GM23338 (cell line): Measurements from ENCODE around the gene SNRPD2. TPM values are rescaled to one million over a fixed set of nuclear protein-coding genes. Genes with fewer than 3 reads are reported as not detected.

Source experiments
- ATAC-seq: fragments of 200-7000 bp; cut with Tn5 transposase; 3 replicates; pipeline ENCODE4 v1.9.1; 2020
- DNase-seq: peaks from one replicate; pipeline ENCODE4 v3.0.0-alpha.2; 2015; ENCODE audit warnings: low spot score
- H2AFZ ChIP-seq: fragments of 200-600 bp; sonication (generic); 2 replicates; pipeline ENCODE4 v1.8.0; 2016; ENCODE audit warnings: antibody characterized with exemption, mild to moderate bottlenecking, moderate library complexity
- H3F3A ChIP-seq: fragments of 200-600 bp; sonication (generic); replicated peaks from 2 replicates; pipeline ENCODE4 v1.8.0; 2017; ENCODE audit warnings: antibody characterized with exemption, mixed run types, low read depth
- H3K27ac ChIP-seq: fragments of 200-600 bp; sonication (generic); 2 replicates; pipeline ENCODE4 v1.6.1; 2016; ENCODE audit warnings: low read depth
- H3K27me3 ChIP-seq: fragments of 200-600 bp; sonication (generic); 2 replicates; pipeline ENCODE4 v1.8.0; 2016; ENCODE audit warnings: mild to moderate bottlenecking, mixed run types, moderate library complexity; ENCODE audit not compliant: insufficient read depth
- H3K36me3 ChIP-seq: fragments of 200-600 bp; sonication (generic); 2 replicates; pipeline ENCODE4 v1.8.0; 2016; ENCODE audit warnings: mild to moderate bottlenecking; ENCODE audit not compliant: insufficient read depth
- H3K4me1 ChIP-seq: fragments of 200-600 bp; sonication (generic); 2 replicates; pipeline ENCODE4 v1.8.0; 2016; ENCODE audit warnings: mild to moderate bottlenecking, moderate library complexity; ENCODE audit not compliant: insufficient read depth
- H3K4me2 ChIP-seq: fragments of 200-600 bp; sonication (generic); 2 replicates; pipeline ENCODE4 v1.7.1; 2017; ENCODE audit warnings: mixed run types
- H3K4me3 ChIP-seq: fragments of 200-600 bp; sonication (generic); 2 replicates; pipeline ENCODE4 v1.6.1; 2016; ENCODE audit warnings: mixed run types
- H3K79me2 ChIP-seq: fragments of 200-600 bp; sonication (generic); replicated peaks from 2 replicates; pipeline ENCODE4 v1.8.0; 2017; ENCODE audit warnings: mild to moderate bottlenecking; ENCODE audit not compliant: insufficient read depth
- H3K9me2 ChIP-seq: fragments of 200-600 bp; sonication (generic); 2 replicates; pipeline ENCODE4 v1.8.0; 2017; ENCODE audit not compliant: insufficient read depth
- H4K20me1 ChIP-seq: fragments of 200-600 bp; sonication (generic); replicated peaks from 2 replicates; pipeline ENCODE4 v1.8.0; 2017; ENCODE audit warnings: mild to moderate bottlenecking; ENCODE audit not compliant: insufficient read depth
- H3K27ac Mint-ChIP-seq: 2 replicates; pipeline ENCODE4 v1.8.0; 2020; ENCODE audit warnings: inconsistent platforms, mild to moderate bottlenecking, moderate library complexity, mixed read lengths
- H3K27me3 Mint-ChIP-seq: 3 replicates; pipeline ENCODE4 v1.8.0; 2022; ENCODE audit warnings: low read depth, mild to moderate bottlenecking, moderate library complexity, mixed read lengths, inconsistent platforms; ENCODE audit not compliant: insufficient read depth, poor library complexity
- H3K36me3 Mint-ChIP-seq: 3 replicates; pipeline ENCODE4 v1.8.0; 2021; ENCODE audit warnings: low read depth, mild to moderate bottlenecking, inconsistent platforms, moderate library complexity, mixed read lengths
- H3K4me1 Mint-ChIP-seq: 3 replicates; pipeline ENCODE4 v1.8.0; 2020; ENCODE audit warnings: mild to moderate bottlenecking, inconsistent platforms, mixed read lengths
- H3K4me3 Mint-ChIP-seq: 3 replicates; pipeline ENCODE4 v1.8.0; 2021; ENCODE audit warnings: moderate library complexity, mild to moderate bottlenecking, inconsistent platforms, mixed read lengths
- H3K9me3 Mint-ChIP-seq: 3 replicates; pipeline ENCODE4 v1.8.0; 2020; ENCODE audit warnings: moderate library complexity, mild to moderate bottlenecking, inconsistent platforms, mixed read lengths
- CREB1 ChIP-seq: fragments of 250-450 bp; sonication (Bioruptor Pico); IDR thresholded peaks from 2 replicates; pipeline ENCODE4 v1.5.0; 2020; ENCODE audit warnings: low read depth, mild to moderate bottlenecking, moderate library complexity
- EZH2 ChIP-seq: fragments of 200-600 bp; sonication (generic); IDR thresholded peaks from one replicate; pipeline ENCODE4 v1.8.0; 2017; ENCODE audit warnings: antibody characterized with exemption, mild to moderate bottlenecking, low read depth; ENCODE audit not compliant: unreplicated experiment
- EZH2phosphoT487 ChIP-seq: fragments of 200-600 bp; sonication (generic); IDR thresholded peaks from one replicate; pipeline ENCODE4 v1.8.1; 2018; ENCODE audit warnings: antibody characterized with exemption; ENCODE audit not compliant: unreplicated experiment
- JUNB ChIP-seq: IDR thresholded peaks from one replicate; pipeline ENCODE4 v1.6.1; 2016; ENCODE audit warnings: antibody characterized with exemption; ENCODE audit not compliant: unreplicated experiment
- NANOG ChIP-seq: IDR thresholded peaks from 2 replicates; pipeline ENCODE4 v1.6.1; 2016; ENCODE audit warnings: antibody characterized with exemption, borderline replicate concordance
- POLR2AphosphoS5 ChIP-seq: IDR thresholded peaks from 2 replicates; pipeline ENCODE4 v1.6.1; 2016; ENCODE audit warnings: antibody characterized with exemption, low read depth
- STAT1 ChIP-seq: IDR thresholded peaks from one replicate; pipeline ENCODE4 v1.6.1; 2016; ENCODE audit warnings: antibody characterized with exemption; ENCODE audit not compliant: unreplicated experiment
- ZNF114 ChIP-seq: fragments of 250-450 bp; sonication (Bioruptor Pico); IDR thresholded peaks from 2 replicates; pipeline ENCODE4 v1.5.0; 2020; ENCODE audit warnings: mild to moderate bottlenecking, moderate library complexity
- ZNF331 ChIP-seq: fragments of 250-450 bp; sonication (Bioruptor Pico); IDR thresholded peaks from 2 replicates; pipeline ENCODE4 v1.5.0; 2020; ENCODE audit warnings: low read depth, mild to moderate bottlenecking, moderate library complexity
- polyA plus RNA-seq: library from polyadenylated mRNA; unstranded; fragments of >200 nt; fragmentation: Nextera tagmentation; extraction: Ambion mirVana; gene quantifications from 2 replicates; pipeline ENCODE4 v1.2.1, GENCODE V29; 2016
- total RNA-seq: library from RNA; depleted of rRNA; stranded (reverse); fragments of >200 nt; shearing (Covaris generic); gene quantifications from 2 replicates; pipeline ENCODE4 v1.2.3, GENCODE V29; 2014
- TF ChIP-seq, protein P1 (sequence below): fragments of 250-450 bp; sonication (Bioruptor Pico); IDR thresholded peaks from 2 replicates; pipeline ENCODE4 v1.5.0; 2020; ENCODE audit warnings: mild to moderate bottlenecking, moderate library complexity
- TF ChIP-seq, protein P2 (sequence below): IDR thresholded peaks from one replicate; pipeline ENCODE4 v1.6.1; 2018; ENCODE audit warnings: antibody characterized with exemption; ENCODE audit not compliant: unreplicated experiment
- TF ChIP-seq, protein P3 (sequence below): IDR thresholded peaks from 2 replicates; pipeline ENCODE4 v1.6.1; 2016; ENCODE audit warnings: antibody characterized with exemption
- TF ChIP-seq, protein P4 (sequence below), 2 experiments: fragments of 200-600 bp in 1 of 2; sonication (generic) in 1 of 2; conservative IDR thresholded peaks; 2 replicates each; pipeline versions ENCODE4 v1.5.1 to v1.6.1; 2016 to 2017; ENCODE audit warnings: antibody characterized with exemption in 2 of 2, low read depth in 2 of 2, mild to moderate bottlenecking in 2 of 2, moderate library complexity in 1 of 2

Gene SNRPD2
- total and polyA plus RNA-seq, 2 experiments from 2014 or later = 169 to 1,375 TPM

DNA sequence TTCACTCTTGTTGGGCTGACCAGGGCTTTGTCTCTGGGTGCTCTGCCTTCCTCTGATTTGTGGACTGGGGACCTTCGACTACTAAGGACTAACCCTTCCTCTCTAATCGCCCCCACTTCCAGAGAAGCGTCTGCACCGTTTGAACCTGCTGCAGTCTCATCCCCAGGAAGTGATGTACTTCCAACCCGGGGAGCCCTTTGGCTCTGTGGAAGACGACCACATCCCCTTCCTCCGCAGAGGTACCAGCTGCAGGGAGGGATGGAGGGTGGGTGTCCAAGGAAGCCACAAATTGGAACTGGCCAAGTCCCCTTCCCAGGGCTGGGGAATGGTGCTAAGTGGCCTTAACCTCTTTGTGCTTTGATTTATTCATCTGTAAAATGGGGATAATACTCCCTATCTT is 9.9 kb upstream of the SNRPD2 start:
- Histone ChIP-seq H4K20me1 (no peaks in the 10 kb centered on the region; the same call in 1 of the 2 replicates), H3K79me2 (no peaks in the 10 kb centered on the region), H3K4me1 (no peaks in the 10 kb centered on the region), H3K9me2 (no peaks in the 10 kb centered on the region), H3K4me2 (no peak overlapping the region), H3K4me3 (no peak overlapping the region), H3K36me3 (peaks cover 5% of the 10 kb centered on the region; the same call in 1 of the 2 replicates), H3F3A (0 out of 2 replicates have a peak, but pooled peaks cover 6% of the 10 kb centered on the region), H3K27ac (no peak overlapping the region), H2AFZ (no peak overlapping the region), H3K27me3 (no peaks in the 10 kb centered on the region)
- no peak overlapping the region for H3K27ac Mint-ChIP-seq
- H3K9me3 Mint-ChIP-seq = peaks cover 3% of the 10 kb centered on the region; the same call in 2 of the 3 replicates
- no peak for TF ChIP-seq POLR2AphosphoS5
- TF ChIP-seq, protein P1, sequence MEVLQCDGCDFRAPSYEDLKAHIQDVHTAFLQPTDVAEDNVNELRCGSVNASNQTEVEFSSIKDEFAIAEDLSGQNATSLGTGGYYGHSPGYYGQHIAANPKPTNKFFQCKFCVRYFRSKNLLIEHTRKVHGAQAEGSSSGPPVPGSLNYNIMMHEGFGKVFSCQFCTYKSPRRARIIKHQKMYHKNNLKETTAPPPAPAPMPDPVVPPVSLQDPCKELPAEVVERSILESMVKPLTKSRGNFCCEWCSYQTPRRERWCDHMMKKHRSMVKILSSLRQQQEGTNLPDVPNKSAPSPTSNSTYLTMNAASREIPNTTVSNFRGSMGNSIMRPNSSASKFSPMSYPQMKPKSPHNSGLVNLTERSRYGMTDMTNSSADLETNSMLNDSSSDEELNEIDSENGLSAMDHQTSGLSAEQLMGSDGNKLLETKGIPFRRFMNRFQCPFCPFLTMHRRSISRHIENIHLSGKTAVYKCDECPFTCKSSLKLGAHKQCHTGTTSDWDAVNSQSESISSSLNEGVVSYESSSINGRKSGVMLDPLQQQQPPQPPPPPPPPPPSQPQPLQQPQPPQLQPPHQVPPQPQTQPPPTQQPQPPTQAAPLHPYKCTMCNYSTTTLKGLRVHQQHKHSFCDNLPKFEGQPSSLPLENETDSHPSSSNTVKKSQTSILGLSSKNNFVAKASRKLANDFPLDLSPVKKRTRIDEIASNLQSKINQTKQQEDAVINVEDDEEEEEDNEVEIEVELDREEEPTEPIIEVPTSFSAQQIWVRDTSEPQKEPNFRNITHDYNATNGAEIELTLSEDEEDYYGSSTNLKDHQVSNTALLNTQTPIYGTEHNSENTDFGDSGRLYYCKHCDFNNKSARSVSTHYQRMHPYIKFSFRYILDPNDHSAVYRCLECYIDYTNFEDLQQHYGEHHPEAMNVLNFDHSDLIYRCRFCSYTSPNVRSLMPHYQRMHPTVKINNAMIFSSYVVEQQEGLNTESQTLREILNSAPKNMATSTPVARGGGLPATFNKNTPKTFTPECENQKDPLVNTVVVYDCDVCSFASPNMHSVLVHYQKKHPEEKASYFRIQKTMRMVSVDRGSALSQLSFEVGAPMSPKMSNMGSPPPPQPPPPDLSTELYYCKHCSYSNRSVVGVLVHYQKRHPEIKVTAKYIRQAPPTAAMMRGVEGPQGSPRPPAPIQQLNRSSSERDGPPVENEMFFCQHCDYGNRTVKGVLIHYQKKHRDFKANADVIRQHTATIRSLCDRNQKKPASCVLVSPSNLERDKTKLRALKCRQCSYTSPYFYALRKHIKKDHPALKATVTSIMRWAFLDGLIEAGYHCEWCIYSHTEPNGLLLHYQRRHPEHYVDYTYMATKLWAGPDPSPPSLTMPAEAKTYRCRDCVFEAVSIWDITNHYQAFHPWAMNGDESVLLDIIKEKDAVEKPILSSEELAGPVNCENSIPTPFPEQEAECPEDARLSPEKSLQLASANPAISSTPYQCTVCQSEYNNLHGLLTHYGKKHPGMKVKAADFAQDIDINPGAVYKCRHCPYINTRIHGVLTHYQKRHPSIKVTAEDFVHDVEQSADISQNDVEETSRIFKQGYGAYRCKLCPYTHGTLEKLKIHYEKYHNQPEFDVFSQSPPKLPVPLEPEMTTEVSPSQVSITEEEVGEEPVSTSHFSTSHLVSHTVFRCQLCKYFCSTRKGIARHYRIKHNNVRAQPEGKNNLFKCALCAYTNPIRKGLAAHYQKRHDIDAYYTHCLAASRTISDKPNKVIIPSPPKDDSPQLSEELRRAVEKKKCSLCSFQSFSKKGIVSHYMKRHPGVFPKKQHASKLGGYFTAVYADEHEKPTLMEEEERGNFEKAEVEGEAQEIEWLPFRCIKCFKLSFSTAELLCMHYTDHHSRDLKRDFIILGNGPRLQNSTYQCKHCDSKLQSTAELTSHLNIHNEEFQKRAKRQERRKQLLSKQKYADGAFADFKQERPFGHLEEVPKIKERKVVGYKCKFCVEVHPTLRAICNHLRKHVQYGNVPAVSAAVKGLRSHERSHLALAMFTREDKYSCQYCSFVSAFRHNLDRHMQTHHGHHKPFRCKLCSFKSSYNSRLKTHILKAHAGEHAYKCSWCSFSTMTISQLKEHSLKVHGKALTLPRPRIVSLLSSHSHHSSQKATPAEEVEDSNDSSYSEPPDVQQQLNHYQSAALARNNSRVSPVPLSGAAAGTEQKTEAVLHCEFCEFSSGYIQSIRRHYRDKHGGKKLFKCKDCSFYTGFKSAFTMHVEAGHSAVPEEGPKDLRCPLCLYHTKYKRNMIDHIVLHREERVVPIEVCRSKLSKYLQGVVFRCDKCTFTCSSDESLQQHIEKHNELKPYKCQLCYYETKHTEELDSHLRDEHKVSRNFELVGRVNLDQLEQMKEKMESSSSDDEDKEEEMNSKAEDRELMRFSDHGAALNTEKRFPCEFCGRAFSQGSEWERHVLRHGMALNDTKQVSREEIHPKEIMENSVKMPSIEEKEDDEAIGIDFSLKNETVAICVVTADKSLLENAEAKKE (CRISPR knock-in tag) = no peak
- no peak for TF ChIP-seq CREB1 (CRISPR knock-in tag)
- no peak for TF ChIP-seq EZH2
- TF ChIP-seq, protein P2, sequence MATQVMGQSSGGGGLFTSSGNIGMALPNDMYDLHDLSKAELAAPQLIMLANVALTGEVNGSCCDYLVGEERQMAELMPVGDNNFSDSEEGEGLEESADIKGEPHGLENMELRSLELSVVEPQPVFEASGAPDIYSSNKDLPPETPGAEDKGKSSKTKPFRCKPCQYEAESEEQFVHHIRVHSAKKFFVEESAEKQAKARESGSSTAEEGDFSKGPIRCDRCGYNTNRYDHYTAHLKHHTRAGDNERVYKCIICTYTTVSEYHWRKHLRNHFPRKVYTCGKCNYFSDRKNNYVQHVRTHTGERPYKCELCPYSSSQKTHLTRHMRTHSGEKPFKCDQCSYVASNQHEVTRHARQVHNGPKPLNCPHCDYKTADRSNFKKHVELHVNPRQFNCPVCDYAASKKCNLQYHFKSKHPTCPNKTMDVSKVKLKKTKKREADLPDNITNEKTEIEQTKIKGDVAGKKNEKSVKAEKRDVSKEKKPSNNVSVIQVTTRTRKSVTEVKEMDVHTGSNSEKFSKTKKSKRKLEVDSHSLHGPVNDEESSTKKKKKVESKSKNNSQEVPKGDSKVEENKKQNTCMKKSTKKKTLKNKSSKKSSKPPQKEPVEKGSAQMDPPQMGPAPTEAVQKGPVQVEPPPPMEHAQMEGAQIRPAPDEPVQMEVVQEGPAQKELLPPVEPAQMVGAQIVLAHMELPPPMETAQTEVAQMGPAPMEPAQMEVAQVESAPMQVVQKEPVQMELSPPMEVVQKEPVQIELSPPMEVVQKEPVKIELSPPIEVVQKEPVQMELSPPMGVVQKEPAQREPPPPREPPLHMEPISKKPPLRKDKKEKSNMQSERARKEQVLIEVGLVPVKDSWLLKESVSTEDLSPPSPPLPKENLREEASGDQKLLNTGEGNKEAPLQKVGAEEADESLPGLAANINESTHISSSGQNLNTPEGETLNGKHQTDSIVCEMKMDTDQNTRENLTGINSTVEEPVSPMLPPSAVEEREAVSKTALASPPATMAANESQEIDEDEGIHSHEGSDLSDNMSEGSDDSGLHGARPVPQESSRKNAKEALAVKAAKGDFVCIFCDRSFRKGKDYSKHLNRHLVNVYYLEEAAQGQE = no peak
- TF ChIP-seq, protein P3, sequence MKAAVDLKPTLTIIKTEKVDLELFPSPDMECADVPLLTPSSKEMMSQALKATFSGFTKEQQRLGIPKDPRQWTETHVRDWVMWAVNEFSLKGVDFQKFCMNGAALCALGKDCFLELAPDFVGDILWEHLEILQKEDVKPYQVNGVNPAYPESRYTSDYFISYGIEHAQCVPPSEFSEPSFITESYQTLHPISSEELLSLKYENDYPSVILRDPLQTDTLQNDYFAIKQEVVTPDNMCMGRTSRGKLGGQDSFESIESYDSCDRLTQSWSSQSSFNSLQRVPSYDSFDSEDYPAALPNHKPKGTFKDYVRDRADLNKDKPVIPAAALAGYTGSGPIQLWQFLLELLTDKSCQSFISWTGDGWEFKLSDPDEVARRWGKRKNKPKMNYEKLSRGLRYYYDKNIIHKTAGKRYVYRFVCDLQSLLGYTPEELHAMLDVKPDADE = no peak
- TF ChIP-seq, protein P4, sequence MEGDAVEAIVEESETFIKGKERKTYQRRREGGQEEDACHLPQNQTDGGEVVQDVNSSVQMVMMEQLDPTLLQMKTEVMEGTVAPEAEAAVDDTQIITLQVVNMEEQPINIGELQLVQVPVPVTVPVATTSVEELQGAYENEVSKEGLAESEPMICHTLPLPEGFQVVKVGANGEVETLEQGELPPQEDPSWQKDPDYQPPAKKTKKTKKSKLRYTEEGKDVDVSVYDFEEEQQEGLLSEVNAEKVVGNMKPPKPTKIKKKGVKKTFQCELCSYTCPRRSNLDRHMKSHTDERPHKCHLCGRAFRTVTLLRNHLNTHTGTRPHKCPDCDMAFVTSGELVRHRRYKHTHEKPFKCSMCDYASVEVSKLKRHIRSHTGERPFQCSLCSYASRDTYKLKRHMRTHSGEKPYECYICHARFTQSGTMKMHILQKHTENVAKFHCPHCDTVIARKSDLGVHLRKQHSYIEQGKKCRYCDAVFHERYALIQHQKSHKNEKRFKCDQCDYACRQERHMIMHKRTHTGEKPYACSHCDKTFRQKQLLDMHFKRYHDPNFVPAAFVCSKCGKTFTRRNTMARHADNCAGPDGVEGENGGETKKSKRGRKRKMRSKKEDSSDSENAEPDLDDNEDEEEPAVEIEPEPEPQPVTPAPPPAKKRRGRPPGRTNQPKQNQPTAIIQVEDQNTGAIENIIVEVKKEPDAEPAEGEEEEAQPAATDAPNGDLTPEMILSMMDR (conservative IDR thresholded peaks at IDR 0.05; ENCODE audit: low read depth in 2 of 2) = no peak
- no peak for TF ChIP-seq ZNF331
- TF ChIP-seq STAT1 = no peak
- TF ChIP-seq NANOG = no peak
- no peak for TF ChIP-seq ZNF114
- no peak for TF ChIP-seq JUNB
- TF ChIP-seq EZH2phosphoT487 = no peak
- no peak overlapping the region for H3K4me3 Mint-ChIP-seq
- peaks cover 47% of the 10 kb centered on the region for H3K36me3 Mint-ChIP-seq
- ATAC-seq (no peak), DNase-seq (no peak)
- H3K27me3 Mint-ChIP-seq = peaks cover 4% of the 10 kb centered on the region
- no peaks in the 10 kb centered on the region for H3K4me1 Mint-ChIP-seq
